Activated T-cell treated with anti-CD3 and anti-CD28 coated beads, Interleukin-2, amount 50 U/mL, for 24 hours (primary cell): ENCODE measurements around the gene EXT2.

ENCODE experiments used
- DNase-seq: peaks from one replicate; pipeline ENCODE4 v3.0.0-alpha.2; 2020
- H3K27ac Mint-ChIP-seq: 2 replicates; pipeline ENCODE4 v1.8.0; 2020; ENCODE audit warnings: mild to moderate bottlenecking, mixed read lengths
- H3K27me3 Mint-ChIP-seq: 2 replicates; pipeline ENCODE4 v1.8.0; 2020; ENCODE audit warnings: mixed read lengths
- H3K36me3 Mint-ChIP-seq: 2 replicates; pipeline ENCODE4 v1.8.0; 2020; ENCODE audit warnings: low read depth, mixed read lengths
- H3K4me1 Mint-ChIP-seq: 2 replicates; pipeline ENCODE4 v1.8.0; 2020; ENCODE audit warnings: low read depth, mixed read lengths
- H3K4me3 Mint-ChIP-seq: 2 replicates; pipeline ENCODE4 v1.8.0; 2020; ENCODE audit warnings: mild to moderate bottlenecking, moderate library complexity, mixed read lengths
- H3K9me3 Mint-ChIP-seq: 2 replicates; pipeline ENCODE4 v1.8.0; 2020; ENCODE audit warnings: mixed read lengths

EXT2 gene

GRCh38 chr11:44101098-44101497, 5.6 kb downstream of the EXT2 start:
- Mint-ChIP-seq H3K9me3 (no peaks in the 10 kb centered on the region), H3K4me1 (peaks cover 49% of the 10 kb centered on the region), H3K27ac (no peak overlapping the region), H3K27me3 (no peaks in the 10 kb centered on the region), H3K36me3 (peaks cover 16% of the 10 kb centered on the region), H3K4me3 (no peak overlapping the region)
- DNase-seq: no peak

DNA sequence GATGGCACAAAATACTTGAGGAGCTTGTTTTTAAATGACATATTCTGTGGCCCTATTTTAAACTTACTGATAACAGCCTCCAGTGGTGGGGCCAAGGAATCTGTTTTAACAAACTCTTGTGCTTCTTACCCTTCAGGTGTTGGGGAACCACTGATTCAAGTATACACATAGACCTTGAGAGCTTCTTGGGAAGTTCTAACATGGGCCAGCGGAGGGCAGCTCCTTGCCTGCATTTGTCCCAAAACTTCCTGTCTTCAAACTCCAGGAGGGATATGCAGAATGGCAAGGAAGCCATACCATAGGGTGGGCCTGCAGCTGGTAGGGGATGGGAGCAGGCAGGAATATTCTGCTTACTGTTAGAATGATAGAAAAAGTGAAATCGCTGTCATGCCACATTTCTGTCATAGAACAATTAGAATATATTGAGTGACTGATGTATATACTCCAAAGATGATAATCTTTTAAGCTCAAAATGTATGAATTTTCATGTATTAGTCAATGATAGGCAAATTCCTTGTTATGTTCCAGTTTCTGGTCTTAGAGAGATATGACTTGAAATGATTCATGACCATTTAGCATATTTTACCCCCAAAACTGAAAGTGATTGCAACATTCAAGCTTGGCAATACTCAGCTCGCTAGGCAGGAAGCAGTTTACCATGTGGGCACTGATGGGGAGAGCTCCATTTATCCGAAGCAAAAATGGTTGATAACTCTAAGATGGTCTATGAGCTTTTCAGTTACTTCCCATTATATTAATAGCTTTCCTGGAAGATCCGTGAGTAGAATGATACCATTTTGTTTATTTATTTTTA, 9.2 kb downstream of the EXT2 start:
- Mint-ChIP-seq H3K27me3 (no peaks in the 10 kb centered on the region), H3K4me3 (no peak overlapping the region), H3K9me3 (no peaks in the 10 kb centered on the region), H3K27ac (peak overlapping the region; percentile 80), H3K4me1 (peaks cover 35% of the 10 kb centered on the region), H3K36me3 (peaks cover 31% of the 10 kb centered on the region)
- no peak for DNase-seq

DNA sequence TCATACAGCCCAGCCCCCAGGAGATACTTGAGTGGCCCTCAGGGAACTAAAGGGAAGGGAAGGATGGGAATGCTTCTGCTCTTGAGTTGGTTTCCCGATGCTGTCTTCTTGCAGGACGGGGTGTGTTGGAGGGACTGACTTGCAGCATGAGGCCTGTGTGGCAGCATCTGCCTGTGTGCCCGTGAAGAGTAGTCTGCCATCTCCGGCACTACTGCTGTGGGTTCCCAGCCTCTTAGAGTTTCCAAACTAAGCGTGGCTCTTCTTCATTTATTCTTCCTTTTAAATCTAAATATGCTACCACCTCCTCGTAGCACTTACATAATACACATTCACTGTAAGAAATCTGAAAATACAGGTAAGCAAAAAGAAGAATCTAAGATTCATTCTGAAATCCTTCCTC, 12.8 kb downstream of the EXT2 start:
- H3K27me3 Mint-ChIP-seq: no peaks in the 10 kb centered on the region
- DNase-seq: no peak
- H3K36me3 Mint-ChIP-seq: peaks cover 65% of the 10 kb centered on the region
- H3K27ac Mint-ChIP-seq: no peak overlapping the region
- H3K9me3 Mint-ChIP-seq: no peaks in the 10 kb centered on the region
- no peak overlapping the region for H3K4me3 Mint-ChIP-seq
- peaks cover 26% of the 10 kb centered on the region for H3K4me1 Mint-ChIP-seq

DNA sequence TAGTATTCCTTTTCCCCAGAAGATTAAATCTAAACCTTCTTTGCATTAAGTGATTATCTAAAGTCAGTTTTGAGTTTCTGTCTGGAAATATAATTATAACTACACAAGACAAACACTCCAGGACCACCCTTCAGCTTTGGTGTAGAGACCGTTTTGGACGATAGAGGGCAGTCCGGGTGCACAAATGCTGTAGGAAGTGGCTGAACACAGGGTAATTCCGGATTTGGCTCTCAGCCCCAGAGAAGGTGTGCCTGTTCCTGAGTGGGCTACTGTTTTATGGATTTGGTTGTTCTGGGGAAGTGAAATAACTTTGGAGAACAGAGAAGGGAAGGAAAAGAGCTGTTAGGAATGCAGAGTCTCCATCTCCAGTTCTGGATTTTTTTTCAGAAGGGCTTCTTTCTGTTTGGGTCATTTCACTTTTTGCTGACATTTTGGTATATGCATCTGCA, 14.8 kb downstream of the EXT2 start:
- Mint-ChIP-seq H3K27me3 (no peaks in the 10 kb centered on the region), H3K9me3 (no peaks in the 10 kb centered on the region), H3K36me3 (peaks cover 79% of the 10 kb centered on the region), H3K4me3 (no peak overlapping the region), H3K4me1 (peaks cover 15% of the 10 kb centered on the region), H3K27ac (no peak overlapping the region)
- peak; percentile 61 for DNase-seq

GRCh38 chr11:44112091-44112821, 16.8 kb downstream of the EXT2 start:
- no peaks in the 10 kb centered on the region for H3K9me3 Mint-ChIP-seq
- no peak overlapping the region for H3K4me3 Mint-ChIP-seq
- peaks cover 91% of the 10 kb centered on the region for H3K36me3 Mint-ChIP-seq
- no peak for DNase-seq
- no peaks in the 10 kb centered on the region for H3K27me3 Mint-ChIP-seq
- peaks cover 15% of the 10 kb centered on the region for H3K4me1 Mint-ChIP-seq
- H3K27ac Mint-ChIP-seq: no peak overlapping the region

DNA sequence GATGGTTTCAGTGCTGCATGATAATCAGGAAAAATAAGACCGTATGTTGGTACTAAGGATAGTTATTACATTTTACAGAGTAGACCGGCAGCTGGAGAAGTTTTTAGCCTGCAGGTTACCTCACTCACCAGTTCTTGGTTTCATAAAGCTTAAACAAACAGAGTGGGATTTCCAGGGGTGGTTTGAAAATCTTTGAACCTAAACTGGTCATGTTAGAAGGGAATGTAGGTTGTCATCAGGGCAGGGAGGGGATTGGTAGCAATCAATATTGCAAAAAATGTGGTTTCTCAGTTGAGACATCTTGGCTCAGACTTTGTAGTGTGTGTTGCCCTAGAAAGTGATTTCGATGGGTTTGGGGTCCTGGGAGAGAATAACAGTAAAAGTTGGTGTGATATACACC, 17.5 kb downstream of the EXT2 start:
- Mint-ChIP-seq H3K4me3 (no peak overlapping the region), H3K27me3 (no peaks in the 10 kb centered on the region), H3K4me1 (peaks cover 15% of the 10 kb centered on the region), H3K27ac (no peak overlapping the region), H3K36me3 (peaks cover 90% of the 10 kb centered on the region), H3K9me3 (no peaks in the 10 kb centered on the region)
- DNase-seq: no peak

- H3K4me3 Mint-ChIP-seq: no peak overlapping the region
- H3K27me3 Mint-ChIP-seq: no peaks in the 10 kb centered on the region
- H3K36me3 Mint-ChIP-seq: peaks cover 91% of the 10 kb centered on the region
- H3K9me3 Mint-ChIP-seq: no peaks in the 10 kb centered on the region
- DNase-seq: no peak
- peaks cover 15% of the 10 kb centered on the region for H3K4me1 Mint-ChIP-seq
- H3K27ac Mint-ChIP-seq: no peak overlapping the region
These were observed 18.1 kb downstream of the EXT2 start for GRCh38 chr11:44113572-44113971.

- Mint-ChIP-seq H3K36me3 (peaks cover 92% of the 10 kb centered on the region), H3K4me1 (peaks cover 7% of the 10 kb centered on the region), H3K27me3 (no peaks in the 10 kb centered on the region), H3K27ac (no peak overlapping the region), H3K9me3 (no peaks in the 10 kb centered on the region), H3K4me3 (no peak overlapping the region)
- no peak for DNase-seq
These were observed 20.9 kb downstream of the EXT2 start for GRCh38 chr11:44116234-44116830.

- peaks cover 83% of the 10 kb centered on the region for H3K36me3 Mint-ChIP-seq
- no peak for DNase-seq
These were observed 24.7 kb downstream of the EXT2 start for GRCh38 chr11:44120169-44120568.

DNA sequence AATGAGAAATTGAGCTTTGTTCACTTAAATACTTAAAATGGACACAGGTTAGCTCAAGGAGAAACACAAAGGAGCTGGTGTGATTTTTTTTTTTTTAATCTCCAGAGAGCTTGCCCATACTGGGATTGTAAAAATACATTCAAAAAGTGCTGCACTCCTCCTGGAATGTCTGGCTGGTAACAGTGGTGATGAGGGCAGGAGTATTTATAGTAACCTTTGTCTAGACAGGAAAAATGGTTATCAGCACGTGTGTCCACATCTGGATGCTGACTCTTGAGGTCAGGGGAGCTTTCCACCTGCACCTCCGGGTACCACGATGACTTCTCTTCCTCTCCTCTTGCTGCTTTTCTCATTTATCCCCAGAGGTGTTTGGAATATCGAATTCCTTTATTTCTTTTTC, 30.1 kb downstream of the EXT2 start:
- Mint-ChIP-seq H3K36me3 (peaks cover 88% of the 10 kb centered on the region), H3K9me3 (no peaks in the 10 kb centered on the region), H3K27me3 (no peaks in the 10 kb centered on the region), H3K27ac (no peak overlapping the region), H3K4me1 (no peaks in the 10 kb centered on the region), H3K4me3 (no peak overlapping the region)
- no peak for DNase-seq

More at GRCh38 chr11:44120169-44120568, 24.7 kb downstream of the EXT2 start:
- Mint-ChIP-seq H3K9me3 (no peaks in the 10 kb centered on the region), H3K27me3 (no peaks in the 10 kb centered on the region), H3K27ac (no peak overlapping the region), H3K4me1 (no peaks in the 10 kb centered on the region), H3K4me3 (no peak overlapping the region)

DNA sequence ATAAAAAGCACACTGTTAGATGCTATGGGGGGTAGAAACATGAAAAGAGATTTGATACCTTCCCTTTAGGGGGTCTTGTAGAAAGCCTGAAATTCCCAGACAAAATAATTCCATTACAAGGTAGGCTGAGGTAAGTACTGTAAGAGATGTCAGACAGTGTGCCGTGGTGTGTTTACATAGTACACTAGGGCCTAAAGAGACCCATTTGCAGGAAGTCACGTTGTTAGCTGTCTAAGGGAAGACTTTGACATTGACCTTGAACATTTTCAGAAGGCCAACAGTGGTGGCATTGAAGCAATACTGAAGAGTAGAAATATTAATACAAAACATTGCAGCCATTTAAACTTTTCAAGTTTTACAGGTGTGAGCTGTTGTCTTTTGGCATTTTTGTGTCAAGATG, 30.8 kb downstream of the EXT2 start:
- no peak for DNase-seq
- peaks cover 88% of the 10 kb centered on the region for H3K36me3 Mint-ChIP-seq
- no peak overlapping the region for H3K27ac Mint-ChIP-seq
- no peaks in the 10 kb centered on the region for H3K9me3 Mint-ChIP-seq
- no peak overlapping the region for H3K4me3 Mint-ChIP-seq
- H3K4me1 Mint-ChIP-seq: no peaks in the 10 kb centered on the region
- H3K27me3 Mint-ChIP-seq: no peaks in the 10 kb centered on the region

- Mint-ChIP-seq H3K27ac (no peak overlapping the region), H3K27me3 (no peaks in the 10 kb centered on the region), H3K9me3 (no peaks in the 10 kb centered on the region), H3K4me1 (no peaks in the 10 kb centered on the region), H3K4me3 (no peak overlapping the region), H3K36me3 (peaks cover 87% of the 10 kb centered on the region)
- DNase-seq: no peak
These were observed 31.7 kb downstream of the EXT2 start for GRCh38 chr11:44127130-44127529.

GRCh38 chr11:44128729-44129128, 33.3 kb downstream of the EXT2 start:
- Mint-ChIP-seq H3K27ac (no peak overlapping the region), H3K4me1 (no peaks in the 10 kb centered on the region), H3K27me3 (no peaks in the 10 kb centered on the region), H3K9me3 (no peaks in the 10 kb centered on the region), H3K4me3 (no peak overlapping the region), H3K36me3 (peaks cover 92% of the 10 kb centered on the region)
- DNase-seq: no peak

- Mint-ChIP-seq H3K9me3 (no peaks in the 10 kb centered on the region), H3K36me3 (peaks cover 89% of the 10 kb centered on the region), H3K27ac (no peak overlapping the region), H3K4me3 (no peak overlapping the region), H3K4me1 (no peaks in the 10 kb centered on the region), H3K27me3 (no peaks in the 10 kb centered on the region)
- no peak for DNase-seq
These were observed 35.3 kb downstream of the EXT2 start for GRCh38 chr11:44130751-44131150.
